ENCODE measurements around the gene PSME3IP1.

GRCh38 chr16:57157533-57157932 lies 28.3 kb downstream of the PSME3IP1 start:
- TF ChIP-seq CTCF (conservative IDR thresholded peaks at IDR 0.05; ENCODE audit: low read depth, low read length) (no peak), BHLHE40 (IDR thresholded peaks at IDR 0.05; ENCODE audit: low read depth, low read length) (no peak)
